Measurements from ENCODE around the gene EFNA5. TPM values are rescaled to one million over a fixed set of nuclear protein-coding genes. Genes with fewer than 3 reads are reported as not detected.

Gene EFNA5
- total and polyA plus RNA-seq, 5 donors from 2014 or later = 0.73 TPM; not detected in 4

GRCh38 chr5:107431998-107432397, 238.7 kb downstream of the EFNA5 start:
- no peak for DNase-seq
- no peak for ATAC-seq (ENCODE audit: low read depth in 2 of 2)
- Histone ChIP-seq H3K4me1 (ENCODE audit: control insufficient read depth, insufficient read depth, low read length, poor library complexity, severe bottlenecking) (no peaks in the 10 kb centered on the region), H3K36me3 (ENCODE audit: control insufficient read depth, insufficient read depth, low read length) (no peaks in the 10 kb centered on the region), H3K27ac (ENCODE audit: insufficient read depth, low read length, poor library complexity, severe bottlenecking) (no peak overlapping the region), H3K9me3 (ENCODE audit: control insufficient read depth in 2 of 2, low read length in 2 of 2) (no peaks in the 10 kb centered on the region), H3K27me3 (ENCODE audit: control insufficient read depth, insufficient read depth, low read length) (no peaks in the 10 kb centered on the region), H3K4me3 (ENCODE audit: low read depth, low read length) (no peak overlapping the region)
- Mint-ChIP-seq H3K27ac (no peak overlapping the region), H3K27me3 (peaks cover 6% of the 10 kb centered on the region), H3K36me3 (no peaks in the 10 kb centered on the region), H3K9me3 (peaks cover 0 to 2% (median 0%) of the 10 kb centered on the region in 7 donors), H3K4me1 (peaks cover 0 to 2% (median 0%) of the 10 kb centered on the region in 4 donors), H3K4me3 (no peak overlapping the region)

- no peaks in the 10 kb centered on the region for H3K36me3 ChIP-seq (ENCODE audit: control insufficient read depth, insufficient read depth, low read length)
- H3K4me3 ChIP-seq (ENCODE audit: low read depth, low read length) = no peak overlapping the region
- peaks cover 7% of the 10 kb centered on the region for H3K27me3 Mint-ChIP-seq
- H3K9me3 ChIP-seq (ENCODE audit: control insufficient read depth in 2 of 2, low read length in 2 of 2) = no peaks in the 10 kb centered on the region
- H3K27ac ChIP-seq (ENCODE audit: insufficient read depth, low read length, poor library complexity, severe bottlenecking) = no peak overlapping the region
- no peaks in the 10 kb centered on the region for H3K27me3 ChIP-seq (ENCODE audit: control insufficient read depth, insufficient read depth, low read length)
- no peak overlapping the region for H3K4me3 Mint-ChIP-seq
- ATAC-seq (ENCODE audit: low read depth in 2 of 2) (no peak), DNase-seq (no peak)
- no peaks in the 10 kb centered on the region for H3K4me1 ChIP-seq (ENCODE audit: control insufficient read depth, insufficient read depth, low read length, poor library complexity, severe bottlenecking)
- H3K9me3 Mint-ChIP-seq = peaks cover 0 to 2% (median 0%) of the 10 kb centered on the region in 7 donors
- H3K4me1 Mint-ChIP-seq = peaks cover 0 to 2% (median 0%) of the 10 kb centered on the region in 4 donors
- H3K36me3 Mint-ChIP-seq = no peaks in the 10 kb centered on the region
- no peak overlapping the region for H3K27ac Mint-ChIP-seq
Observed at GRCh38 chr5:107431536-107431935, 239.2 kb downstream of the EFNA5 start.

- no peak for DNase-seq
- no peaks in the 10 kb centered on the region for H3K9me3 ChIP-seq (ENCODE audit: control insufficient read depth in 2 of 2, low read length in 2 of 2)
- peaks cover 4% of the 10 kb centered on the region for H3K27me3 Mint-ChIP-seq
- no peak overlapping the region for H3K27ac Mint-ChIP-seq
- no peak overlapping the region for H3K4me3 ChIP-seq (ENCODE audit: low read depth, low read length)
- no peak overlapping the region for H3K27ac ChIP-seq (ENCODE audit: insufficient read depth, low read length, poor library complexity, severe bottlenecking)
- H3K4me1 ChIP-seq (ENCODE audit: control insufficient read depth, insufficient read depth, low read length, poor library complexity, severe bottlenecking) = no peaks in the 10 kb centered on the region
- no peak for ATAC-seq (ENCODE audit: low read depth in 2 of 2)
- H3K36me3 Mint-ChIP-seq = no peaks in the 10 kb centered on the region
- no peaks in the 10 kb centered on the region for H3K36me3 ChIP-seq (ENCODE audit: control insufficient read depth, insufficient read depth, low read length)
- peaks cover 0 to 2% (median 0%) of the 10 kb centered on the region in 4 donors for H3K4me1 Mint-ChIP-seq
- H3K9me3 Mint-ChIP-seq = peaks cover 0 to 2% (median 0%) of the 10 kb centered on the region in 7 donors
- H3K27me3 ChIP-seq (ENCODE audit: control insufficient read depth, insufficient read depth, low read length) = no peaks in the 10 kb centered on the region
- no peak overlapping the region for H3K4me3 Mint-ChIP-seq
Observed at GRCh38 chr5:107430071-107430625, 240.6 kb downstream of the EFNA5 start.

- no peak overlapping the region for H3K4me3 Mint-ChIP-seq
- ATAC-seq (ENCODE audit: low read depth in 2 of 2) = no peak
Observed at GRCh38 chr5:107428303-107428813, 242.4 kb downstream of the EFNA5 start.

GRCh38 chr5:107426872-107427271, 243.9 kb downstream of the EFNA5 start:
- peaks cover 0 to 2% (median 0%) of the 10 kb centered on the region in 7 donors for H3K9me3 Mint-ChIP-seq
- Histone ChIP-seq H3K4me3 (ENCODE audit: low read depth, low read length) (no peak overlapping the region), H3K27me3 (ENCODE audit: control insufficient read depth, insufficient read depth, low read length) (no peaks in the 10 kb centered on the region), H3K9me3 (ENCODE audit: control insufficient read depth in 2 of 2, low read length in 2 of 2) (no peaks in the 10 kb centered on the region), H3K36me3 (ENCODE audit: control insufficient read depth, insufficient read depth, low read length) (no peaks in the 10 kb centered on the region), H3K4me1 (ENCODE audit: control insufficient read depth, insufficient read depth, low read length, poor library complexity, severe bottlenecking) (no peaks in the 10 kb centered on the region), H3K27ac (ENCODE audit: insufficient read depth, low read length, poor library complexity, severe bottlenecking) (no peak overlapping the region)
- no peak overlapping the region for H3K4me3 Mint-ChIP-seq
- no peak for DNase-seq
- peaks cover 8% of the 10 kb centered on the region for H3K27me3 Mint-ChIP-seq
- ATAC-seq (ENCODE audit: low read depth in 2 of 2) = no peak
- no peak overlapping the region for H3K27ac Mint-ChIP-seq
- H3K4me1 Mint-ChIP-seq = peaks cover 0 to 2% (median 0%) of the 10 kb centered on the region in 4 donors
- no peaks in the 10 kb centered on the region for H3K36me3 Mint-ChIP-seq

More at GRCh38 chr5:107428303-107428813, 242.4 kb downstream of the EFNA5 start:
- peaks cover 4% of the 10 kb centered on the region for H3K27me3 Mint-ChIP-seq
- H3K36me3 Mint-ChIP-seq = no peaks in the 10 kb centered on the region
- H3K27ac ChIP-seq (ENCODE audit: insufficient read depth, low read length, poor library complexity, severe bottlenecking) = no peak overlapping the region
- peaks cover 0 to 2% (median 0%) of the 10 kb centered on the region in 7 donors for H3K9me3 Mint-ChIP-seq
- H3K4me1 Mint-ChIP-seq = peaks cover 0 to 2% (median 0%) of the 10 kb centered on the region in 4 donors
- no peaks in the 10 kb centered on the region for H3K9me3 ChIP-seq (ENCODE audit: control insufficient read depth in 2 of 2, low read length in 2 of 2)
- H3K4me1 ChIP-seq (ENCODE audit: control insufficient read depth, insufficient read depth, low read length, poor library complexity, severe bottlenecking) = no peaks in the 10 kb centered on the region
- no peak for DNase-seq
- no peaks in the 10 kb centered on the region for H3K36me3 ChIP-seq (ENCODE audit: control insufficient read depth, insufficient read depth, low read length)
- no peak overlapping the region for H3K27ac Mint-ChIP-seq
- H3K4me3 ChIP-seq (ENCODE audit: low read depth, low read length) = no peak overlapping the region
- H3K27me3 ChIP-seq (ENCODE audit: control insufficient read depth, insufficient read depth, low read length) = no peaks in the 10 kb centered on the region

- Mint-ChIP-seq H3K4me3 (no peak overlapping the region), H3K27ac (no peak overlapping the region)
Observed at GRCh38 chr5:107426209-107426608, 244.5 kb downstream of the EFNA5 start.

GRCh38 chr5:107425541-107426031, 245.2 kb downstream of the EFNA5 start:
- no peak overlapping the region for H3K4me3 Mint-ChIP-seq
- H3K9me3 ChIP-seq (ENCODE audit: control insufficient read depth in 2 of 2, low read length in 2 of 2) = no peaks in the 10 kb centered on the region
- no peaks in the 10 kb centered on the region for H3K36me3 Mint-ChIP-seq
- H3K4me3 ChIP-seq (ENCODE audit: low read depth, low read length) = no peak overlapping the region
- H3K4me1 ChIP-seq (ENCODE audit: control insufficient read depth, insufficient read depth, low read length, poor library complexity, severe bottlenecking) = no peaks in the 10 kb centered on the region
- no peaks in the 10 kb centered on the region for H3K27me3 ChIP-seq (ENCODE audit: control insufficient read depth, insufficient read depth, low read length)
- no peaks in the 10 kb centered on the region for H3K36me3 ChIP-seq (ENCODE audit: control insufficient read depth, insufficient read depth, low read length)
- DNase-seq = no peak
- no peak overlapping the region for H3K27ac Mint-ChIP-seq
- H3K27ac ChIP-seq (ENCODE audit: insufficient read depth, low read length, poor library complexity, severe bottlenecking) = no peak overlapping the region
- H3K9me3 Mint-ChIP-seq = peaks cover 0 to 2% (median 0%) of the 10 kb centered on the region in 7 donors
- peaks cover 0 to 2% (median 0%) of the 10 kb centered on the region in 4 donors for H3K4me1 Mint-ChIP-seq
- ATAC-seq (ENCODE audit: low read depth in 2 of 2) = no peak
- peaks cover 8% of the 10 kb centered on the region for H3K27me3 Mint-ChIP-seq

More at GRCh38 chr5:107426209-107426608, 244.5 kb downstream of the EFNA5 start:
- Histone ChIP-seq H3K27me3 (ENCODE audit: control insufficient read depth, insufficient read depth, low read length) (no peaks in the 10 kb centered on the region), H3K27ac (ENCODE audit: insufficient read depth, low read length, poor library complexity, severe bottlenecking) (no peak overlapping the region), H3K4me1 (ENCODE audit: control insufficient read depth, insufficient read depth, low read length, poor library complexity, severe bottlenecking) (no peaks in the 10 kb centered on the region), H3K9me3 (ENCODE audit: control insufficient read depth in 2 of 2, low read length in 2 of 2) (no peaks in the 10 kb centered on the region), H3K4me3 (ENCODE audit: low read depth, low read length) (no peak overlapping the region), H3K36me3 (ENCODE audit: control insufficient read depth, insufficient read depth, low read length) (no peaks in the 10 kb centered on the region)
- DNase-seq = no peak
- peaks cover 8% of the 10 kb centered on the region for H3K27me3 Mint-ChIP-seq
- H3K9me3 Mint-ChIP-seq = peaks cover 0 to 2% (median 0%) of the 10 kb centered on the region in 7 donors
- no peaks in the 10 kb centered on the region for H3K36me3 Mint-ChIP-seq
- no peak for ATAC-seq (ENCODE audit: low read depth in 2 of 2)
- H3K4me1 Mint-ChIP-seq = peaks cover 0 to 2% (median 0%) of the 10 kb centered on the region in 4 donors

- no peak for DNase-seq
- Histone ChIP-seq H3K27me3 (ENCODE audit: control insufficient read depth, insufficient read depth, low read length) (no peaks in the 10 kb centered on the region), H3K27ac (ENCODE audit: insufficient read depth, low read length, poor library complexity, severe bottlenecking) (no peak overlapping the region), H3K36me3 (ENCODE audit: control insufficient read depth, insufficient read depth, low read length) (no peaks in the 10 kb centered on the region), H3K4me1 (ENCODE audit: control insufficient read depth, insufficient read depth, low read length, poor library complexity, severe bottlenecking) (no peaks in the 10 kb centered on the region), H3K9me3 (ENCODE audit: control insufficient read depth in 2 of 2, low read length in 2 of 2) (no peaks in the 10 kb centered on the region), H3K4me3 (ENCODE audit: low read depth, low read length) (no peak overlapping the region)
- no peak for ATAC-seq (ENCODE audit: low read depth in 2 of 2)
- Mint-ChIP-seq H3K36me3 (no peaks in the 10 kb centered on the region), H3K4me1 (peaks cover 0 to 2% (median 0%) of the 10 kb centered on the region in 4 donors), H3K27me3 (peaks cover 8% of the 10 kb centered on the region), H3K4me3 (no peak overlapping the region), H3K9me3 (peaks cover 0 to 2% (median 0%) of the 10 kb centered on the region in 7 donors), H3K27ac (no peak overlapping the region)
Observed at GRCh38 chr5:107424491-107424890, 246.2 kb downstream of the EFNA5 start.

Data from CD4-positive, CD25-positive, alpha-beta regulatory T cell (primary cell).